CD4-positive, alpha-beta T cell treated with Interleukin-15 for 4 hours (primary cell): ENCODE data around the gene PPP1R15A.
"Not testable (repeated sequence)": the region's sequence is repeated elsewhere in the genome, so short reads cannot be mapped to it uniquely, and the experiment has no call there.

Source experiments
- DNase-seq: peaks from one replicate; pipeline ENCODE4 v3.0.0-alpha.2; 2020; ENCODE audit warnings: low spot score

Gene PPP1R15A

DNA sequence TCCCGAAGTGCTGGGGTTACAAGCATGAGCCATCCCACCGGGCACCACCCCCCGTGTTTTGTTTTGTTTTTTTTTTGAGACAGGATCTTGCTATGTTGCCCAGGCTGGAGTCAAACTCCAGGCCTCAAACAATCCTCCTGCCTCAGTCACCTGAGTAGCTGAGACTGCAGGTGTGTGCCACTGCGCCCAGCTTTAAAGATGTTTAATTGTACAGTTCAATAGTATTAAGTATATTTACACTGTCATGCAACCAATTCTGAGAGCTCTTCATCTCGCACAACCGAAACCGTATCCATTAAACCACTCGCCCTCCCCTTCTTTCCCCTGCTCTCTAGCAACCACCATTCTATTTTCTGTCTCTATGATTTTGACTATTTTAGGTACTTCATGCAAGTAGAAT is 43.5 kb downstream of the PPP1R15A start:
- no peak for DNase-seq

- DNase-seq = no peak
These were observed 45.9 kb downstream of the PPP1R15A start for GRCh38 chr19:48918071-48918470.

DNA sequence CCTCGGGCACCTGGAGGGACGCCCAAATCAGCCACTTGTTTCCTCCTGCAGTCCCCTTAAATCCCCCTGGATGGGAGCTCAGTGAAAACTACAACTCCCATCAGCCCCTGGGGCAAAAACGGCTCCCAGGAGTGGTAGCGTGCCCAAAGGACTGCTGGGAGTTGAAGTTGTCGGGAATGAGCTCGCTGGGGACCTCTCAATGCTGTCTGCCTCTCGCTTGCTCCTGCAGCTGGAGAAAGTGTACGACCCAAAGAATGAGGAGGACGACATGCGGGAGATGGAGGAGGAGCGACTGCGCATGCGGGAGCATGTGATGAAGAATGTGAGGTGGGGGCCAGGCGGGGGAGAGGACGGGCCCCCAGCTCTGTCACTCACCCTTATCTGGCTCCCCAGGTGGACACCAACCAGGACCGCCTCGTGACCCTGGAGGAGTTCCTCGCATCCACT is 46.6 kb downstream of the PPP1R15A start:
- no peak for DNase-seq

- not testable (repeated sequence) for DNase-seq
These were observed 47.0 kb downstream of the PPP1R15A start for GRCh38 chr19:48919271-48919670.

DNA sequence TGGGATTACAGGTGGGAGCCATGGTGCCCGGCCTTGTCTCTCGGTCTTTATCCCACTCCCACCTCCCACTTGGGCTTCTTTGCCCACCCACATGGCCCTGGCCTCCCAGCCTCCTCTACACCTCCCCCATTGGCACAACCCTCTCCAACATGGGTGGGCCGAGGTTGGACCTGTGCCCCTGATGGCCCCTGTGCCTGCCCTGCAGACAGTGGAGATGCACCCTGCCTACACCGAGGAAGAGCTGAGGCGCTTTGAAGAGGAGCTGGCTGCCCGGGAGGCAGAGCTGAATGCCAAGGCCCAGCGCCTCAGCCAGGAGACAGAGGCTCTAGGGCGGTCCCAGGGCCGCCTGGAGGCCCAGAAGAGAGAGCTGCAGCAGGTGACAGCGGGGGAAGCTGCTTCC is 48.7 kb downstream of the PPP1R15A start:
- no peak for DNase-seq

DNA sequence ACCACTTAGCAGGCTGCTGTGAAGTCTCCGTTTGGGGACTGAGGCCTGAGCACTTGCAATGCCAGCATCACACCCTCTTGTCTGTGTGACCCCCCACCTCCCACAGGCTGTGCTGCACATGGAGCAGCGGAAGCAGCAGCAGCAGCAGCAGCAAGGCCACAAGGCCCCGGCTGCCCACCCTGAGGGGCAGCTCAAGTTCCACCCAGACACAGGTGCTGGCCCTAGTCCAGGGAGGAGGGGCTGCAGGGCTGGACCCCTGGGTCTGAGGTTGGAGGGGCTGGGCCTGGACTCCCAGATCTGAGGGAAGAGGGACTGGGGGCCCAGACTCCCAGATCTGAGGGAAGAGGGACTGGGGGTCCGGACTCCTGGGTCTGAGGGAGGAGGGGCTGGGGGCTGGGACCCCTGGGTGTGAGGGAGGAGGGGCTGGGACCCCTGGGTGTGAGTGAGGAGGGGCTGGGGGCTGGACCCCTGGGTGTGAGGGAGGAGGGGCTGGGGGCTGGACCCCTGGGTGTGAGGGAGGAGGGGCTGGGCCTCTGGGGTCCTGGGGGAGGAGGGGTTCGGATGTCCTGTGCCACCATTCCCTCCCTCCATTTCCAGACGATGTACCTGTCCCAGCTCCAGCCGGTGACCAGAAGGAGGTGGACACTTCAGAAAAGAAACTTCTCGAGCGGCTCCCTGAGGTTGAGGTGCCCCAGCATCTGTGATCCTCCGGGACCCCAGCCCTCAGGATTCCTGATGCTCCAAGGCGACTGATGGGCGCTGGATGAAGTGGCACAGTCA is 49.7 kb downstream of the PPP1R15A start:
- no peak for DNase-seq

GRCh38 chr19:48922548-48923490 is 50.6 kb downstream of the PPP1R15A start:
- DNase-seq = no peak

- no peak for DNase-seq
These were observed 53.1 kb downstream of the PPP1R15A start for GRCh38 chr19:48925240-48925843.
